Right atrium auricular region (tissue), 2 donors: ENCODE measurements around the gene PLXNA2. TPM values are rescaled to one million over a fixed set of nuclear protein-coding genes. Genes with fewer than 3 reads are reported as not detected.

Experiments used
- DNase-seq: peaks from one replicate; pipeline ENCODE4 v3.0.0-alpha.2; 2019; ENCODE audit warnings: low spot score
- H3K27ac ChIP-seq, 2 donors: fragments of 200-600 bp; sonication (generic); 1 replicate in 1 of 2; 2 replicates in 1 of 2; pipeline ENCODE4 v1.5.1; 2016 to 2019
- H3K27me3 ChIP-seq, 2 donors: fragments of 200-600 bp; sonication (generic); one replicate each; pipeline versions ENCODE4 v1.5.1 to v1.6.0; 2017 to 2019
- H3K36me3 ChIP-seq: fragments of 200-600 bp; sonication (generic); one replicate; pipeline ENCODE4 v1.5.1; 2016
- H3K4me1 ChIP-seq, 2 donors: fragments of 200-600 bp; sonication (generic); one replicate each; pipeline versions ENCODE4 v1.5.1 to v1.6.0; 2017 to 2019
- H3K4me3 ChIP-seq, 2 donors: fragments of 200-600 bp; sonication (generic); 1 replicate in 1 of 2; 2 replicates in 1 of 2; pipeline ENCODE4 v1.5.1; 2017 to 2019; ENCODE audit warnings: mild to moderate bottlenecking in 1 of 2, moderate library complexity in 1 of 2
- H3K9me3 ChIP-seq, 2 donors: fragments of 200-600 bp; sonication (generic); one replicate each; pipeline ENCODE4 v1.5.1; 2019
- CTCF ChIP-seq, 2 donors: fragments of 200-600 bp; sonication (generic); IDR thresholded peaks; one replicate each; pipeline ENCODE4 v1.5.1; 2019; ENCODE audit warnings: antibody characterized with exemption in 2 of 2
- total RNA-seq, 2 donors: library from RNA; depleted of rRNA; stranded (reverse); fragments of >200 nt; gene quantifications; one replicate each; pipeline ENCODE4 v1.1.0, GENCODE V29; 2016

PLXNA2 gene
- total RNA-seq, 2 donors from 2014 or later, result 10.8 to 23.8 TPM

- Histone ChIP-seq H3K4me1 (peaks cover 0 to 22% of the 10 kb centered on the region in 2 donors), H3K27ac (no peak overlapping the region), H3K27me3 (no peaks in the 10 kb centered on the region), H3K36me3 (peaks cover 13% of the 10 kb centered on the region), H3K4me3 (no peak overlapping the region), H3K9me3 (no peaks in the 10 kb centered on the region)
- no peak for TF ChIP-seq CTCF (IDR thresholded peaks at IDR 0.05)
- DNase-seq, result no peak
Measured at GRCh38 chr1:208084220-208084619, 160.0 kb downstream of the PLXNA2 start.

- Histone ChIP-seq H3K27me3 (no peaks in the 10 kb centered on the region), H3K36me3 (peaks cover 13% of the 10 kb centered on the region), H3K4me3 (no peak overlapping the region), H3K4me1 (peaks cover 0 to 19% of the 10 kb centered on the region in 2 donors), H3K27ac (no peak overlapping the region), H3K9me3 (no peaks in the 10 kb centered on the region)
- no peak for DNase-seq
- TF ChIP-seq CTCF (IDR thresholded peaks at IDR 0.05), result no peak
Measured at GRCh38 chr1:208083715-208084085, 160.5 kb downstream of the PLXNA2 start.

GRCh38 chr1:208083016-208083714, 161.0 kb downstream of the PLXNA2 start:
- Histone ChIP-seq H3K27ac (no peak overlapping the region), H3K9me3 (no peaks in the 10 kb centered on the region), H3K27me3 (no peaks in the 10 kb centered on the region), H3K4me3 (no peak overlapping the region), H3K36me3 (peaks cover 18% of the 10 kb centered on the region), H3K4me1 (peaks cover 0 to 19% of the 10 kb centered on the region in 2 donors)
- TF ChIP-seq CTCF (IDR thresholded peaks at IDR 0.05), result no peak
- no peak for DNase-seq

- DNase-seq, result no peak
- TF ChIP-seq CTCF (IDR thresholded peaks at IDR 0.05), result no peak
- H3K4me3 ChIP-seq, result no peak overlapping the region
- no peaks in the 10 kb centered on the region for H3K27me3 ChIP-seq
- H3K36me3 ChIP-seq, result peaks cover 18% of the 10 kb centered on the region
- peaks cover 0 to 24% of the 10 kb centered on the region in 2 donors for H3K4me1 ChIP-seq
- H3K9me3 ChIP-seq, result no peaks in the 10 kb centered on the region
- no peak overlapping the region for H3K27ac ChIP-seq
Measured at GRCh38 chr1:208081972-208082371, 162.2 kb downstream of the PLXNA2 start.

GRCh38 chr1:208080396-208081286, 163.5 kb downstream of the PLXNA2 start:
- Histone ChIP-seq H3K9me3 (no peaks in the 10 kb centered on the region), H3K27me3 (no peaks in the 10 kb centered on the region), H3K27ac (no peak overlapping the region), H3K36me3 (peaks cover 18% of the 10 kb centered on the region), H3K4me3 (no peak overlapping the region), H3K4me1 (peaks cover 0 to 21% of the 10 kb centered on the region in 2 donors)
- no peak for TF ChIP-seq CTCF (IDR thresholded peaks at IDR 0.05)
- no peak for DNase-seq
